HG03159 (cell line): Measurements from ENCODE around the gene EEF1AKMT3.
A peak's percentile ranks its signal among the peaks of the same experiment; 100 is the strongest.
"Not testable (repeated sequence)": the region's sequence is repeated elsewhere in the genome, so short reads cannot be mapped to it uniquely, and the experiment has no call there.

ENCODE experiments used
- ATAC-seq: cut with Tn5 transposase; IDR thresholded peaks from one replicate; pipeline ENCODE4 v1.9.1; 2021; ENCODE audit warnings: mild to moderate bottlenecking, moderate library complexity; ENCODE audit not compliant: unreplicated experiment

The EEF1AKMT3 gene

DNA sequence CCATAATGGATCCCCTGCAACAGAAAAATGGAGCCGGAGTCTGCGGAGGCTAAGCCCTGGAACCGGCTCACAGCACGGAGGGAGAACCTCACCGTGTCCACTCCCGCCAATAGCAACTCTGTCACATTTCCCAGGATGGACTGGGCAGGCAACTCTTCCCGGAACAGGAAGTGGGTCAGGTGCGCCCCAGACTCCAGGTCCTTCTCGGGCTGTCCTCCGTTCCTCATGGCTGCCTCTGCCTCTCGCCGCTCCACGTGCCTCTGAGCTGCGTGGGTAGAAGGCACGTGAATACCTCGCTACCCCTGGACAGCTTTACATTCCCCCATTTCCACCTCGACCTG lies 7.8 kb upstream of the EEF1AKMT3 start:
- peak; percentile 10 for ATAC-seq

DNA sequence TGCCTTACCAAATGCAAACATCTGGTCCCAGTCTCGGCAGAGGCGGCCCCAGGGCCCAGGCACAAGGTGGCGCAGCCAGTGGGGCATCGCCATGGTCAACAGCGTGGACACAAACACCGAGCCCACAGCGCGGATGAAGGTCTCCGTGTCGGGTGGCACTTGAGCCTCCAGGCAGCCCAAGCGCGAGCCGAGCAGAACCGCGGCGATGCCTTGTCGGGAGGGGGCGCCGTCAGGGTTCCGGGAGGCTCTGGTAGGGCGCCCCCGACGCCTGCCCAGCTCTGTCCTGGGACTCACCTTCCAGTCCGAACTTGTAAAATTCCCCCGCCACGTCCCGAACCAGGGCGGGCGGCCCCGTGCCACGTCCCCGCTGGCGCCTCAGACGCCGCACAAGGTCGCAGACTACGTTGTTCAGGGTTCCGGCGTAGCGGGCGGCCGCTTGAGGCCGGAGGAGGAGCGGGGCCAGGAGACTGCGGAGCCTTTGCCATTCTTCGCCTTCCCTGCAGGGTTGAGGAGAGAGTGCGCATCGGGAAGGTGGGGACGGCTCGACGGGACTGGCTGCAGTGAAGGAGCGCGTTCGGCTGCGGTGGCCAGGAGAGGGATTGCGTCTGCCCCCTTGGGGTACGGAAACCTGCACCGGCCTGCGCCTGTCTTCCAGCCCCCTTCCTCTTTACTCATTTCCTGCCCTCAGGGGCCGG lies 7.3 kb upstream of the EEF1AKMT3 start:
- peak; percentile 57 for ATAC-seq

DNA sequence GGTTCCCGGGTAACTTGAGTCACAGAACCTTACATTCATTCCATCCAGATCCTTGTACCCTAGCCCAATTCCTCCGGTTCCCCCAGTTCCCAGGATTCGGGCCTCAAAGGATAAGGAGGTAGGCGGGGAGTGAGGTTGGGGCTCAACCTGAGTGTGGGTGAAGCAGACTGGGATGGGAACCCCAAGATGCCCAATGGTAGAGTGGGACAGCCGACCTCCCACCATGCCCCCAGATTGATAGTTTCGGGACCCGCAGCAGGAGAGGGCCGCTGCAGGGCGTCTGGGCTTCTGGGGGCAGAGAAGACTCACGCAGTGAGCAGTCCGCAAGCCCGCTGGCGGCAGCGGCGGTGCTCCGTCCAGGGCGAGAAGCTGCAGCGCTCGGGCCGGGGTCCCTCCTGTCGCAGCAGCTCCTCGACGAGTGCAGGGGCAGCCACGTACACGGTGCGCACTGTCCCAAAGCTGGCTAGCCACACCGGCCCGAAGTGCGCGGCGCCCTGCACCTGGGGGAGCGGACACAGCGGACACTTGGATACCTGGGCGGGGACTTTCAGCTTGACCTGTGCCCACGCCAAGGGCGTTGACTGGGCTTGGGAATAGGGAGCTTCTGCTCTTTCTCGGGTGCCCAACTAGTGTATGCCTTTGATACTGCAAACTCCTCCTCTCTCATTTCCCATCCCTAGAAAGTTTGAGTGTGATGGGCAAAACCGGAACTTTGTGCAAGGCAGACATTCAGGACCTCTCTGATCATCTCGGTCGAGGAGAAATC lies 6.5 kb upstream of the EEF1AKMT3 start:
- no peak for ATAC-seq

DNA sequence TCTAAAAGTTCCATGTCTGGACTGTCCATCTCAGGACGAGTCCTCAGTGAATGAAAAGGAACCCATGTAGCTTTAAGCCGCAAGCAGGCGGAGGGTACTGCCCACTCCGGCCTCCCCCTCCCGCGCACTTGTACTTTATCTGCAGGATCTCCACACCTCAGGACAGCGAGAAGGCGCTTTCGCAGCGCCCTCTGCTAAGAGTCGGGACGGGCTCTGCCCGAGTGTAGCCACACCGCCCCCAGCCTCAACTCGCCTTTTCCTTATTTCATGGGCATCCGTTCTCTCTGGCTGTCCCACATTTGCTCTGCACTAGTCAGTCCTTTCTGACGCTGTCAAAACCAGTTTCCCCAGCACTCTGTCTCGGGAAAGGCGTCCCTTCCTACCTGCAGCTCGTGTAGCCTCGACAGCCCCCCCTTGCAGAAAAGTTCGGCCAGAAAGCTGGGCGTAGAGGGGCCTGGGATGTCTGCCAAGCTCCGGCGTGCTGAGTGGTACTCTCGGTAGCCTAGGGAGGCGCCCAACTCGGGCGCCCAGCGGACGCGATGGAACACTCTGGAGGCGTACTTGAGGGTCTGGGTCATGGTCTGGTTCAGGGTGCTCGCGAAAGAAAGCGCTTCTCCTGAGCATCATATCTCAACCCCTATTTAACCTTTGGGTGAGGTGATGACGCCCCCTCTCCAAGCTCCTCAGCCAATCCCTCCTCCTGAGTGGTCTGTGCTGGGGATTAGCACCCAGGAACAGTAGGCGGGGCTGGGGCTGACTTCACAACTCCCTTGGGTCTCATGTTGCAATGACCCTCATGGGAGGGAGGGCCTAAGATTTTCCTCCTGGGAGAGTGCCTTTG lies 5.7 kb upstream of the EEF1AKMT3 start, which contains the start of gene CYP27B1:
Gene CYP27B1, minus strand, starts transcription at position 615 of the 841 bp plus-strand sequence. Its CDS starts 37 bp downstream, at position 578.
- ATAC-seq: no peak

DNA sequence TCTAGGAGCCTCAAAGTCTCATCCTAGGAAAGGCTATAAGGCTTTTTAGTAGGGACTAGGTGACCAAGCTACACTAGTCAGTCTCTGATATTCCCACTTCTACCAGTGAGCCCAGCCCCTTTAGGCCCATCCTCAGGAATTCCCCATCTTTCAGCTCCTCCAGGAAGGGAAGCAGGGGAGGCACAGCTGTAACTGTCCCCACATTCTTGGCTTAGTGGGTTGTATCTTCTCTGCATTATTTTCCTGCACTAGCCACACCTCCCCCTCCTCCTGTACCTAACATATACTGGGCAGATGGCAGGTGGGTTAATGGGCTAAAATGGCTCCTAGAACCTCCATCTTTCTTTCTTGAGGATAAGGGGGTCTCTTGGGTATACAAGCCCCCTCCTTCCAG lies 5.1 kb upstream of the EEF1AKMT3 start:
- no peak for ATAC-seq

DNA sequence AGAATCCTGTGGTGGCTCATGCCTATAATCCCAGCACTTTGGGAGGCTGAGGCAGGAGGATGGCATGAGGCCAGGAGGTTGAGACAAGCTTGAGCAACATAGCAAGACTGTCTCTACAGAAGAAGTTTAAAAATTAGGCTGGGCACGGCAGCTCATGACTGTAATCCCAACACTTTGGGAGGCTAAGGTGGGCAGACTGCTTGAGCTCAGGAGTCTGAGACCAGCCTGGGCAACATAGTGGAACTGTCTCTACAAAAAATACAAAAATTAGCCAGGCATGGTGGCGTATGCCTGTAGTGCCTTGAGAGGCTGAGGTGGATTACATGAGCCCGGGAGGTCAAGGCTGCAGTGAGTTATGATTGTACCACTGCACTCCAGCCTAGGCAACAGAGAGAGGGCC lies 4.5 kb upstream of the EEF1AKMT3 start:
- ATAC-seq: no peak

DNA sequence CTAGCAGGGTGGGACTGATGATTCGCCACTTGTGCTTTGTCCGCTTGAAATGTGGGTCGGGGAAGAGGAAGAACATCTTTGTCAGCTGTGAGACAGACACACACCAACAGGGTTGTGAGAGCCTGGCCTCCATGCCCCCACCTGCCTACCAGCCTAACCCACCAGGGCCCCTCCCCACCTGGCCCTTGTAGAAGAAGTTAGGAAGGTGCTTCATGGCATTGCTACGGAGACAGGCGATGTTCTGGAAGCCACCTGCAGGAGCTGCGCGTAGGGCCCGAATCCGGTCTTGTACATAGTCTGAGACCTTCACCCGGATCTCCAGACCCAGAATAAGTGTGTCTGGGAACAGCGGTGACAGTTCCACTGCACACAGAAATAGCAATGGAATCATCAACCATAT lies 2.8 kb upstream of the EEF1AKMT3 start:
- no peak for ATAC-seq

DNA sequence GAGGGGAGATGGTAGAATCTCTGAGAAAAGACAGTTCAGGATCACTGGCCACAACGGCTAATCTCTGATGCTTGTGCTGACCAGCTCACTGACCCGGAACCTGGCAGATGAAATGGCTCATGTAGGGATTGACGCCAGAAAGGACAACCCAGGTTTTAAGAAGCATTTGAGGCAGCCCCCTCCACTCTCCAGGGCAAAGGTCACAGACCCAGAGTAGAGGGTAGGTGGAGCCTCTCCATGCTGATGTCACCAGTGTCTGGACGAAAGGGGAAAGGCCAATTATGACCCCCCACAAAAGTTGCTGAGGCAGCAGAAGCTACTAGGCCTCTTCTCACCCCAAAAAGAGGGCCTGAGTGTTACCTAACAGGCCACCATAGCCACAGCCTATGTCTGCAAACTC lies 1.7 kb upstream of the EEF1AKMT3 start:
- ATAC-seq: no peak

DNA sequence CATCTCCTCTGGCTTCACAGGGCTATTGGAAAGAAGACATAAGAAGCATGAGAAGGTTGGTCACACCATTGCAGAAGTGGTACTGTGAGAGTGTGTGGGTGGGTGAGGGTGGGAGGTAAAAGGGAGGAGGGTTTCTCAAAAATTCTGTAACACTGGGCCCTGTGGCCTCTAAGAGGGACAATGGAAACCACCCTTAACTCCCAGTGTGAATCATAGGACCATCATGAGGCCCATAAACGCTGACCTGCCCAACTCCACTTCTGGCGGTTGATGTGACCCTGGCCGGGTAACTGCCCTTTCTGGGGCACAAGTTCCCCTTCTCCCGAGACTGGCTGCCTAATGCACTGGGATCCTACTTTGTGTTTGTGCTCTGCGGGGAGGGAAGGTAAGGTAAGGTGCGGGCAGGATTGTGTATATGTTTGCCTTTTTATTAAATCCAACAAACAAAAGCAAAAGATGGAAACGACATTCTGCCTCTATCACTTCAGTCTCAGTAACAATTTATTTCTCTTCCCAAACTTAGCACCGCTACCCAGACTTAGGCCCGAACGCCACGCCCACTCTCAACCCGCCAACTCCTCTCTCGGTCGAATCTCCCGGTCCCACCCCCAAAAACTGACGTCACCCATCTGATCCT lies 1.1 kb upstream of the EEF1AKMT3 start:
- ATAC-seq: peak; percentile 68

DNA sequence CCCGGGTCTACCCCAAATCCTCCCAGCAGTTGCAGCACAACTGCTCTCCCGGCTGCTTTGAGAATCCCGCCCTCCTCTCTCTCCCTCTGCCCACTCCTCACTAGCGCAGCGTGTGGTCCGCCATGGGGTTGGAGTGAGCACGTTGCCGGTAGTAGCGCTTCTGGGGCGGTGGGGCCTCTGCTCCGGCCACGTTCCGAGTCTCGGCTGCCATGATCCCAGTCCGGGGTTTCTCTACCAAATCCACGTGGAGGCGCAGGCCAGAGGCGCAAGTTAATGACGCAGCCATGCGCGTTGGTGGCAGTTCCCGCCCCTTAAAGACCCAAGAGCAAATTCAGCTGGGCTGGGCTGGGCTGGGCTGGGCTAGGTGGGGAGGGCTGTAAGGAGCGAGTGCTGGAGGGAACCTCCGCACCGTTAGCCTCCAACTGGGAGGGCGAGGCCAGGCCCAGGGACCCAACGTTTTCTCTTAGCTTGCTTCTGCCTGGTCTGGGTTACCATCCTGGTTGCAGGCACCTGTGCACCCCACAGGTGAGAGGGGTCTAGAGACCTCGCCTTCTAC lies 463 bp upstream of the EEF1AKMT3 start, which contains the start of gene METTL1:
Gene METTL1, minus strand, starts transcription at position 233 of the 556 bp plus-strand sequence. Its CDS starts 22 bp downstream, at position 211.
- ATAC-seq: peak; percentile 85

DNA sequence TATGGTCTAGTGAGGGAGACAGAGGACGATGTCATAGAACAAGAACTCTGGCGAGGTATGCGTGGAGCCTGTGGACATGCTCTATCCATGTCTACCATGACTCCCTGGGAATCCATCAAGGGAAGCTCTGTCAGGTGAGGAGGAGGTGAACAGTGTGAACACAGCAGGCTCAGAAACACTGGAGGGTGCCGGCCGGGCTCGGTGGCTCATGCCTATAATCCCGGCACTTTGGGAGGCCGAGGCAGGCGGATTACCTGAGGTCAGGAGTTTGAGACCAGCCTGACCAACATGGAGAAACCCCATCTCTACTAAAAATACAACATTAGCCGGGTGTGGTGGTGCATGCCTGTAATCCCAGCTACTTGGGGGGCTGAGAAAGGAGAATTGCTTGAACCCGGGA lies 2.2 kb downstream of the EEF1AKMT3 start:
- not testable (repeated sequence) for ATAC-seq

DNA sequence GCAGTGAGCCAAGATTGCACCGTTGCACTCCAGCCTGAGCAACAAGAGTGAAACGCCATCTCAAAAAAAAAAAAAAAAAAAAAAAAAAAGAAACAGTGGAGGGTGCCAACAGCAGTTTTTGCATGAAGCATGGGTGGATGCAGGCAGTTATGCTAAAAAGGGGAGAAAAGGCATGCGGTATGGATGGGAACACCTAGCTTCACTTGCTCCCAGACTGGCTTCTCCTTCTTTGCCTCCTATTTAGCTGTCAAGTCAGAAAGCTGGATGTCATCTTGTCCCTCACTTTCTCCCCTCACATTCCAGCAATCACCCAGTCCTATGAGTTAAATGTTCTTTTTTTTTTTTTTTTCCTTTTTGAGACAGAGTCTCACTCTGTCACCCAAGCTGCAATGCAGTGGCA lies 2.6 kb downstream of the EEF1AKMT3 start:
- ATAC-seq: no peak

DNA sequence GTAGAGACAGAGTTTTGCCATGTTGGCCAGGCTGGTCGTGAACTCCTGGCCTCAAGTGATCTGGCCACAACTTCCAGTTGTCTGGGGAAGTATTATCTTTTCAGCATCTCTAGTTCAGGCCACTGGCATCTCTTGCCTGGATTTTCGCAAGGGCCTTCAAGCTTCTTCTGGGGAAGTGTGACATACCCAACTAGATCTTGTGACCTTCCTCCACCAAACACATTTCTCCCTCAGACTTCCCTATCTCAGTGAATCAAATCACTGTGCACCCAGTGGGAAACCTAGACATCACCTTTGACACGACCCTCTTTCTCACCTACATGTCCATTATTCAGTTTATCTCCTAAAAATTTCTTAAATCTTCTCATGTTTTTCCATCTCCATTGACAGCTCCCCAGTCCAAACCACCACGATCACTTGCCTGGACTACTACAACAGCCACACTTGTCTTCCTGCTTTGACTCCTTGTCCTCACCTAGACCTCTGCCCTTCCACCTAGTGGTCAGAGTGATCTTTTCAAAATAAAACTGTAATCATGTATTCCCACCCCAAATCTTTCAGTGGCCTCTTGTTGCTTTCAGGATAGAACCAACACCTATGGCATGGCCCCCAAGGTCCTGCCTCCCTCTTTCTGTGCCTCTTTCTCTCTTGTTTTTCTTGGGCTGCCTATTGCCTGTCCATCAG lies 3.3 kb downstream of the EEF1AKMT3 start:
- ATAC-seq: no peak

DNA sequence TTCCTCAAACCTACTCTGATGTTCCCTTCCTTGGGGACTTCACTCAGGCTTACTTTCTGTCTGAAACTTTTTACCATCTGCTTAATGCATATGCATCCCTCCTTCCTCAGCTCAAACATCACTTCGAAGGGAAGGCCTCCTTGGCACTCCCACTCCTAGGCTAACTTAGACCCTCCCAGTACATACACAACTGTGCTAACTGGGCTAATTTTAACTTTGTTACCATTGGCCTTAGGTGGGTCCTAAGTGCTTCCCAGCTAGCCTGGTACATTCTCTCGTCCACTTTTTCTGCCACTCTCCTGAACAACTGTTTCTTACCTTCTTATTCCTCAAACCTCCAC lies 3.8 kb downstream of the EEF1AKMT3 start:
- ATAC-seq: no peak

DNA sequence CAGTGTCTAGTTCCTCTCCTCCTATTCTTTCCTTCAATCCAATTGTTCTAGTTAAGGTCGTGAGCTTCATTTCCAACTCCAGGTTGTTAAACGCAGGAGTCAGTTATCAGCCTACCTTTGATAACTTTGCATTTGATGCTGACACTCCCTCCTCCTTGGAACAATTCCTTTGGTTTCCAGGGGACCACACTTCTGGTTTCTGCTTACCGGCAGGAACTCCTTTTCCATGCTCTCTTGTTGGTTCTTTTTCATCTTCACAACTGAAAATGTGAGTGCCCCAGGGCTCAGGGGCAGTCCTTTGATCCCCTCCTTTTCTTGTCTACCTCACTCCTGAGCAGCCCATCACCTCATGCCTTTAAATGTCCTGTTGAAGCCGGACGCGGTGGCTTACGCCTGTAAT lies 5.0 kb downstream of the EEF1AKMT3 start:
- no peak for ATAC-seq

DNA sequence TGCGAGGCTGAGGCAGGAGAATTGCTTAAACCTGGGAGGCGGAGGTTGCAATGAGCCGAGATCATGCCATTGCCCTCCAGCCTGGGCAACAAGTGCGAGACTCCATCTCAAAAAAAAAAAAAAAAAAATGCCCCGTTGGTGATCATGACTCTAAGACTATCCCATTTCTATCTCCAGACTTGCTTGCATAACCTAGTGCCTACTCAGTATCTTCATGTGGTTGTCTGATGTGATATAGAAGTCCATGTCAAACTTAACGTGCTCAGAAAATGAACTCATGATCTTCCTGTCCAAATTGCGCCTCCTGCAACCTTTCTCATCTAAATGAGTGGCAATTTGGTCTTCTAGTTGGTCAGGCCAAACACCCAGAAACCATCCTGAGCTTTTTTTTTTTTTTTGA lies 5.5 kb downstream of the EEF1AKMT3 start:
- ATAC-seq: no peak

DNA sequence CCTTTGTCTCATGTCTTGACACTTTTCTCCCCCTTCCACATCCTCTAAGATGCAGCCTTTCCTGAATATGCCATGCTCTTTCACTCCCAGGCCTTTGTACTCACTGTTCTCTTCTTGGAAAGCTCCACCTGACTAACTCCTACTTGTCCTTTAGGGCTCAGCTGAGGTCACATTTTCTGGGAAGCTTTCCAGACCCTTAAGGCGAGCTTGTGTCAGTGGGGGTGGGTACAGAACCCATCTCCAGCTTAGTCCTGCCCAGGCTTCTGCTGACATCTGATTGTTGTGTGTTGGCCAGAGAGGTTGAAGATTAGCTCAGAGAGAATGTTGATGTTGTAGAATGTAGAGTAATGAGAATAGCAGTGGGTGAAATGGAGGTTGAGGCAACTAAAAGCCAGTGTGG lies 7.3 kb downstream of the EEF1AKMT3 start:
- no peak for ATAC-seq

DNA sequence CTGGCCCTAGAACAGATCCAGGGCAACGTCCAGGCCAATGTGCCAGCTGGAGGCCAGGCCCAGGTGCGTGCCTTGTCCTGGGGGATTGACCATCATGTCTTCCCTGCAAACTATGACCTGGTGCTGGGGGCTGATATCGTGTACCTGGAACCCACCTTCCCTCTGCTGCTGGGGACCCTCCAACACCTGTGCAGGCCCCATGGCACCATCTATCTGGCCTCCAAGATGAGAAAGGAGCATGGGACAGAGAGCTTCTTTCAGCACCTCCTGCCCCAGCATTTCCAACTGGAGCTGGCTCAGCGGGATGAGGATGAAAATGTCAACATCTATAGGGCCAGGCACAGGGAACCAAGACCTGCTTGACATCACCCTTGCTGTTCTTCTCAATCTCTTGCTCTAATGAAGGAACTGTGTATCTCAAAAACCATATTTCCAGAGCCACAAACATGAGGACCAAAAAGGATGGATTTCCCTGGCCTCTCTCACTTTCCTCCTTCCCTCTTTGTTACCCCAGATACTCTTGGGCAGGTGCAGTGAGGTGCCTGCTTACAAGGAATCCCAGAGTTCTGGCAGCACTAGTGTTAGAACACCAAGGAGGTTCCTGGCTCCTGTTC lies 8.0 kb downstream of the EEF1AKMT3 start:
- ATAC-seq: no peak

DNA sequence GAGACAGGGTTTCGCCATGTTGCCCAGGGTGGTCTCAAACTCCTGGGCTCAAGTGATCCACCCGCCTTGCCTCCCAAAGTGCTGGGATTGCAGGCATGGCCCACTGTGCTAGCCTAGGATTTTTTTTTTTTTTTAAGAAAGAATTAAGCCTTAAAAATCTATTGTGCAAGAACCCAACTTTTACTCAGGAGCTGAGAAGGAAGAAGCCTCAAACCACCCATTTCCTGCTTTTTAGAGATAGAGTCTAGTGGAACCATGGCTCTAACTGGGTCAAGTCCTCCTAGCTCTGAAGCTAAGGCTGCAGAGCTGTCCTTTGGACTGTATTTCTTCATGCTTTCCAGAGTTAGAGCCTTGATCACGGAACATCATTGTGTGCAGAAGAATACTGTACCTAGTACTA lies 8.8 kb downstream of the EEF1AKMT3 start:
- no peak for ATAC-seq

DNA sequence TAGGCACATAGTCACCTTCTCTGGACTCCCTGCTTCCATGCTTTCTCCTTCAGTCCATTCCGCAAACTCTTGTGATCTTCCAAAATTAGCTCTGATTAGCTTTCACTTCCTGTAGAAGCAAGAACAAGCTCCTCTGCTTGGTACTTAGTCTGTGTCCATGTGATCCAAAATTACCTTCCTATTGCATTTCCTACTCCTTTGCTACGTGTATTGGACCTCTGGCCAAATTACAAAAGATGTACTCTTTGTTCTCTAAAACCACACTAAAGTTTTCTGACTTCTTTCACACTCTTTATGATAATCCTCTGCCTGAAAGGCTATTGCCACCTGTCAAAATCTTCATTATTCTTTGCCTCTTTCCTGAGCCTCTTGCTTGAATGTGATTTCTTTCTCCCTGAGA lies 9.4 kb downstream of the EEF1AKMT3 start:
- ATAC-seq: no peak
